ENCODE data around the gene FPR1. TPM values are rescaled to one million over a fixed set of nuclear protein-coding genes. Genes with fewer than 3 reads are reported as not detected.

FPR1 gene
- total and polyA plus RNA-seq, 2 of the 8 experiments (the other 6 are each of a cell fraction or from before 2014, with no cell fraction given) = 0.11 TPM; not detected in 1

DNA sequence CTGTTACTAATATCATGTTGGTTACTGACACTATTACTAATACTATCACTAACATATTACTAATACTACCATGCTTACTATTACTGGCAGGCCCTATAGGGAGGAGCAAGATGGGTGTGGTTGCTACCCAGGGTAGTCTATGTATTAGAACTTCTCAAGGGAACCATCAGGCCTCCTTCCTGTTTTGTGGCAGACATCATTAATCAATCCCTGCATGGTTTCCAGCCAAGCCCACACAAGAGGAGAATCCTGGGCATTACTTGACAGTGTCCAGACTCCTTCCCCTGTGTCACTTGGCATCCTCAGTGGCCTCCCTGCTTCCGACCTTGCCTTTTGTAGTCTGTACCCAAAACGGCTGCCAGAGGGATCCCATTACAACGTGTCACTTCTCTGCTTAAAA, 36.8 kb downstream of the FPR1 start:
- Histone ChIP-seq H3K36me3 (ENCODE audit: control insufficient read depth in 2 of 4, insufficient read depth in 4 of 4, low read length in 3 of 4) (no peaks in the 10 kb centered on the region), H3K4ac (replicated peaks; ENCODE audit: insufficient read length, low read depth, low read length) (no peak overlapping the region), H3K4me3 (ENCODE audit: extremely low read depth in 1 of 4, insufficient read depth in 2 of 4, low read depth in 3 of 4, low read length in 4 of 4) (no peak overlapping the region), H2BK15ac (ENCODE audit: low read length) (no peak overlapping the region), H2AK5ac (ENCODE audit: low read depth, low read length) (no peak overlapping the region), H4K91ac (replicated peaks; ENCODE audit: insufficient read length, low read length) (no peak overlapping the region), H3K18ac (ENCODE audit: extremely low read depth, low read length) (no peak overlapping the region), H3K9me3 (ENCODE audit: insufficient read depth in 2 of 2, low read depth in 1 of 2, low read length in 1 of 2) (no peaks in the 10 kb centered on the region), H2AFZ (ENCODE audit: low read length) (no peak overlapping the region), H3K4me1 (replicated peaks in 1 of 4; ENCODE audit: control insufficient read depth in 3 of 4, insufficient read depth in 4 of 4, low read length in 3 of 4) (0 out of 7 replicates have a peak, but pooled peaks cover 0 to 2% (median under 1%) of the 10 kb centered on the region in 4 experiments), H3K4me2 (ENCODE audit: insufficient read depth in 1 of 2, low read depth in 2 of 2, low read length in 2 of 2) (no peak overlapping the region), H2BK20ac (ENCODE audit: low read length) (no peak overlapping the region), H4K8ac (ENCODE audit: extremely low read depth, insufficient read depth, low read length) (no peak overlapping the region), H3K23ac (ENCODE audit: insufficient read length) (no peak overlapping the region), H4K20me1 (replicated peaks in 1 of 2; ENCODE audit: control insufficient read depth in 1 of 2, insufficient read depth in 2 of 2, low read length in 2 of 2) (no peaks in the 10 kb centered on the region), H3K27ac (ENCODE audit: low read depth, low read length) (no peak overlapping the region), H3K79me2 (ENCODE audit: control insufficient read depth in 1 of 2, insufficient read depth in 2 of 2, low read length in 2 of 2) (no peaks in the 10 kb centered on the region), H3K23me2 (ENCODE audit: low read depth, low read length) (peaks cover 10% of the 10 kb centered on the region; the same call in 1 of the 2 replicates), H2BK12ac (ENCODE audit: low read depth, low read length) (no peak overlapping the region), H3K27me3 (replicated peaks in 1 of 4; ENCODE audit: control insufficient read depth in 3 of 4, extremely low read depth in 1 of 4, insufficient read depth in 3 of 4, low read length in 3 of 4) (peaks cover 9 to 25% (median 17%) of the 10 kb centered on the region in 4 experiments), H3K56ac (replicated peaks; ENCODE audit: insufficient read length, low read depth, low read length) (no peak overlapping the region), H3K9ac (replicated peaks in 1 of 4; ENCODE audit: extremely low read depth in 1 of 4, low read depth in 3 of 4, low read length in 3 of 4) (no peak overlapping the region), H2BK120ac (replicated peaks; ENCODE audit: low read depth, low read length) (no peak overlapping the region), H3K79me1 (ENCODE audit: low read depth, low read length) (no peaks in the 10 kb centered on the region), H2BK5ac (ENCODE audit: low read depth, low read length) (no peak overlapping the region), H3K14ac (ENCODE audit: insufficient read length) (no peak overlapping the region), H4K5ac (ENCODE audit: insufficient read length, low read depth, low read length) (no peak overlapping the region)
- FAIRE-seq = no peak
- no peak for DNase-seq (ENCODE audit: low read depth in 1 of 2, low spot score in 2 of 2)
- 89% methylated on average over 3 of the region's 3 CpGs; no CpG with 5 or more reads in 1 of the 2 experiments for WGBS, 2 experiments (ENCODE audit: extremely low coverage in 1 of 2, insufficient coverage in 1 of 2, insufficient read length in 1 of 2, insufficient replicate concordance in 2 of 2, low coverage in 1 of 2, low lambda C conversion rate in 2 of 2, missing lambda C conversion rate in 1 of 2)
- POLR2A ChIA-PET (ENCODE audit: partially characterized antibody) = no interaction called here
- CTCF ChIA-PET (ENCODE audit: partially characterized antibody) = no interaction called here
- TF ChIP-seq YY1 (IDR thresholded peaks at IDR 0.05; ENCODE audit: low read depth, low read length) (no peak), SAP30 (IDR thresholded peaks at IDR 0.05; ENCODE audit: insufficient read depth, insufficient replicate concordance, low read length) (no peak), NANOG (IDR thresholded peaks at IDR 0.05; ENCODE audit: insufficient read depth, low read depth, low read length, poor library complexity, severe bottlenecking) (no peak), JUND (IDR thresholded peaks at IDR 0.05; ENCODE audit: low read length) (no peak)
- TF ChIP-seq, protein P1, sequence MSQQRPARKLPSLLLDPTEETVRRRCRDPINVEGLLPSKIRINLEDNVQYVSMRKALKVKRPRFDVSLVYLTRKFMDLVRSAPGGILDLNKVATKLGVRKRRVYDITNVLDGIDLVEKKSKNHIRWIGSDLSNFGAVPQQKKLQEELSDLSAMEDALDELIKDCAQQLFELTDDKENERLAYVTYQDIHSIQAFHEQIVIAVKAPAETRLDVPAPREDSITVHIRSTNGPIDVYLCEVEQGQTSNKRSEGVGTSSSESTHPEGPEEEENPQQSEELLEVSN (IDR thresholded peaks at IDR 0.05) = no peak
